Brain microvascular endothelial cell (primary cell): Measurements from ENCODE around the gene MYBPC3.

Experiments
- DNase-seq: peaks from one replicate; pipeline ENCODE4 v3.0.0-alpha.2; 2020
- H3K27ac ChIP-seq: fragments of 250-450 bp; sonication (Bioruptor Pico); 2 replicates; pipeline ENCODE4 v1.5.1; 2020; ENCODE audit warnings: mild to moderate bottlenecking, moderate library complexity
- H3K27me3 ChIP-seq: fragments of 250-450 bp; sonication (Bioruptor Pico); replicated peaks from 2 replicates; pipeline ENCODE4 v1.5.1; 2020; ENCODE audit warnings: mild to moderate bottlenecking
- H3K36me3 ChIP-seq: fragments of 250-450 bp; sonication (Bioruptor Pico); replicated peaks from 2 replicates; pipeline ENCODE4 v1.5.1; 2020; ENCODE audit warnings: mild to moderate bottlenecking
- H3K4me3 ChIP-seq: 2 replicates; pipeline ENCODE4 v1.5.1; 2011; ENCODE audit warnings: low read depth, mild to moderate bottlenecking, control low read depth, low read length, moderate library complexity
- CTCF ChIP-seq: IDR thresholded peaks from 2 replicates; pipeline ENCODE4 v1.5.1; 2011; ENCODE audit warnings: low read depth, mild to moderate bottlenecking, moderate library complexity, low read length, control low read depth, inconsistent platforms; ENCODE audit errors: missing control alignments
- in situ Hi-C: cut with HindIII; loops from 2 replicates; pipeline ENCODE4 v1.10.0; 2017; ENCODE audit warnings: low sequenced_read_pairs, low pct_ligation_motif_present

MYBPC3 gene

DNA sequence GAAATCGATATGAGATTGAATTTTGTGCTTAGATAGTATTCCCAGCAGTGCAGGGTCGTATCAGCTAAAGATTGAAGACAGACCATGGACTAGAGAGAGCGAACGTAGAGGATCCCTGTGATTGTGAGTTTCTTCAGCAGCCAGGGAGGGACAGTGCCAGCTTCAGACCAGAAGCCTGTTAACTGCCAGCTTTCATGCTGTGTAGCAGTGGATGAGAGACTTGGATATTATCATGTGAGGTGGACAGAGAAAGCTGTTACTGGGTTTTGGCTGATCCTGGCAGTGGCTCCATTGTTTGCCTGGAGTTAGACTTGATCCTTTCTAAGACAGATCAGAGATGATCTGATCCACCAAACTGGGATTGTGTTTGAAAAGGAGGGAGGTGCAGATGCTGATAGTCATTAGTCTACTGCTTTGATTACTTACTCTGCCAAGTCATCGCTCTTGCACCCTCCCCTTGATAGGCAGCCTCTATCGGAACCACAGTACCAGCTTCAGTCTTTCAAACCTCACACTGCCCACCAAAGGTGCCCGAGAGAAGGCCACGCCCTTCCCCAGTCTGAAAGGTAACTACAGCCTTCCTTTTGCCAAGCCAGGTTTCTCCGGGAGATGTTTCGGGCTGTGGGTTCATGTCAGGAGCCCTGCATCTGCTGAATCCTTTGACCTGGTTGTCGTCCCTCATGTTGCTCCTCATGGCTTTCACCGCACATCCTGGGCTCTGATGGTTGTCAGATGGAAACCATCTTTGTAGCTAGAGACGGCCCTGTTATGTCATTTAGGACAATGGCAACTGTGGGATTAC, 66.3 kb downstream of the MYBPC3 start:
- Histone ChIP-seq H3K27ac (no peak overlapping the region), H3K27me3 (no peaks in the 10 kb centered on the region), H3K4me3 (no peak overlapping the region), H3K36me3 (peaks cover 61% of the 10 kb centered on the region)
- in situ Hi-C loops: no loop called here
- no peak for DNase-seq
- TF ChIP-seq CTCF: no peak

DNA sequence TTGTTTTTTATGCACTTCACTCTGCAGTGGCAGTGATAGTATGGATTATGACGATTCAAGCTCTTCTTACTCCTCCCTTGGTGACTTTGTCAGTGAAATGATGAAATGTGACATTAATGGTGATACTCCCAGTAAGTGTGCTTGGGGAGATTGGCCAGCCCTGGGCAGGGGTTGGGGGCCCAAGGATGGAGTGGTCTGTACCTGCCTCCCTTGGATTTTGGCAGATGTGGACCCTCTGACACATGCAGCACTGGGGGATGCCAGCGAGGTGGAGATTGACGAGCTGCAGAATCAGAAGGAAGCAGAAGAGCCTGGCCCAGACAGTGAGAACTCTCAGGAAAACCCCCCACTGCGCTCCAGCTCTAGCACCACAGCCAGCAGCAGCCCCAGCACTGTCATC, 68.4 kb downstream of the MYBPC3 start:
- peaks cover 77% of the 10 kb centered on the region for H3K36me3 ChIP-seq
- in situ Hi-C loops: no loop called here
- no peak overlapping the region for H3K4me3 ChIP-seq
- TF ChIP-seq CTCF: no peak
- H3K27me3 ChIP-seq: no peaks in the 10 kb centered on the region
- no peak overlapping the region for H3K27ac ChIP-seq
- DNase-seq: no peak

GRCh38 chr11:47282462-47282861, 70.0 kb downstream of the MYBPC3 start:
- no peak for TF ChIP-seq CTCF
- in situ Hi-C loops: no loop called here
- no peak for DNase-seq
- Histone ChIP-seq H3K4me3 (no peak overlapping the region), H3K27ac (no peak overlapping the region), H3K27me3 (no peaks in the 10 kb centered on the region), H3K36me3 (peaks cover 81% of the 10 kb centered on the region)
